Skin of body (tissue), 2 donors: Measurements from ENCODE around the gene MYL3. TPM values are rescaled to one million over a fixed set of nuclear protein-coding genes. Genes with fewer than 3 reads are reported as not detected.
"Not testable (repeated sequence)": the region's sequence is repeated elsewhere in the genome, so short reads cannot be mapped to it uniquely, and the experiment has no call there.

Experiments used
- DNase-seq: peaks from one replicate; lab custom pipeline; 2025; lab: John Stamatoyannopoulos, UW
- total RNA-seq: library from RNA; depleted of rRNA; stranded (reverse); fragments of >200 nt; gene quantifications from one replicate; pipeline ENCODE4 v1.2.3, GENCODE V29; 2014

The MYL3 gene
- total RNA-seq, 1 donor from 2014 or later: 23.7 TPM

DNA sequence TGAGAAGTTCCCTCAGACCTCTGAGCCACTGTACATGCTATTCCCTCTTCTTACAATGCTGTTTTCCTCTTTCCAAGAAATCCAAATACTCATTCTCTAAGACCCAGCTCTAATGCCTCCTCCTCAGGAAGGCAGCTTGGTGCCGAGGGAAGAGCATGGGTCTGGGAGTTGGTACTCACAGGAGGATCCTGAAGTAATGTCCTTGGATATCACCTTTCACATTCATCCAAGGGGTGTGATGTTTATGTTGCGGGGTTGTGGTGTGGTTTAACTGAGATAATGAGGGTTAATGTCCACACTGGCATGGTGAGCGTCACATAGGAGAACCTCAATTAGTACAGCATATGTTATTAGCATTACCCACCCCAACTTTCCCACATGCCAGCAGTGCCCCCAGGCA is 31.9 kb downstream of the MYL3 start:
- DNase-seq: no peak

DNA sequence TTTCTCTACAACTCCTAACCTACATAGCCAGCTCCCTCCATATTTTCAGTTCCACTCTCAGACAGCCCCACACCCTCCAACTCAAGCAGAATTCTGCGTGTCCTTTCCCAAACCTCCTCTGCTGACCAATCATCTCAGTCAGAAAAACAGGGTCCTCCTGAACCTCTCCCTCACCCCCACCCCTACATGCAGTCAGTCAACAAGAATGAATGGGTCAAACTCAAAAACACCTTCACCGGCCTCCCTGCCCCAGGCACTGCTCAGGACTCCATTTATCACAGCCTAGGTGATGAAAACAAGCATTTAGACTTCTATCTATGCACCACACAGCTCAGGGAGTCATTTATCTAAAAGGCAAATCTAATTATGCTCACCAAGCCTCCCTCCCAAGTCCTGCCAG is 32.4 kb downstream of the MYL3 start:
- DNase-seq: no peak

DNA sequence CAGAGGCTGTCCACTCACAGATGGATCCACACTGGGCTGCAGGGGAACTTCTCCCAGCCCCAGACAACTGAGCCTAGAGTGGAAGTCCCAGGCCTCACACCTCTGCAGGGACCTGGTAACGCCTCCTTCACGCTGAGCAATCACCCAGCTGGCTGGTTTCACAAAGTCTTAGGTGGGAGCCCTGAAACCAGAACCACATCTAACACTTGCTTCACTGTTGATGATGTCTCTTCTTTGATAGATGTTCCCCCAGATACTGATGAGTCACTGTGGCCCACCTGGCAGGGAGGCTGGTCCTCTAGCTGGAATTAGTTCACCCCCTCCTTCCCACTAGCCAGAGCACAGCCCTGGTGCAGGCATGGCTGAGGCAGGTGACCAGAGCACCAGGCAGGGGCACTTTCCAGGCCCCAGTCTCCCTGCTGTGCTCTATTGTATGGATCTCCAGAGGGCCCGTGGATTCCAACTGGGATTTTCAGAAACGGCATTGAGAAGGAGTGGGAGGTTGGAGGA is 33.5 kb downstream of the MYL3 start:
- no peak for DNase-seq

DNA sequence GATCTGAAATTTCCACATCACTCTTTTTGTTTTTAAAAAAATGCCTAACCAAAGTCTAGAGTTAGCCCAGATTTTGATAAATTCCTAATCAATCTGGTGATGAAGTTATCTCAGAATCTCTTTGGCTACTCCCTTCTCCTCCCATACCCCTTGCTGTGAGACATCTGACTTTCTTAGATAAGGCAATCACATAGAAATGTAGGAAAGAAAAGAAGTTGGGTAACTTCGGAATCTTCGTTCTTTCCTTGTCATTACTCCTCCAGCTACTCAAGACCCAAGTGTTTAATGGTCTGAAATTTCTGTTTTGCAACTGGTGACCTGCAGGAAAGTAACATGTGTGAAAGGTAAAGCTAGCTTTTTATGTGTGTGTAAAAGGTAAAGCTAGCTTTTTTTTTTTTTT is 37.8 kb downstream of the MYL3 start:
- no peak for DNase-seq

DNA sequence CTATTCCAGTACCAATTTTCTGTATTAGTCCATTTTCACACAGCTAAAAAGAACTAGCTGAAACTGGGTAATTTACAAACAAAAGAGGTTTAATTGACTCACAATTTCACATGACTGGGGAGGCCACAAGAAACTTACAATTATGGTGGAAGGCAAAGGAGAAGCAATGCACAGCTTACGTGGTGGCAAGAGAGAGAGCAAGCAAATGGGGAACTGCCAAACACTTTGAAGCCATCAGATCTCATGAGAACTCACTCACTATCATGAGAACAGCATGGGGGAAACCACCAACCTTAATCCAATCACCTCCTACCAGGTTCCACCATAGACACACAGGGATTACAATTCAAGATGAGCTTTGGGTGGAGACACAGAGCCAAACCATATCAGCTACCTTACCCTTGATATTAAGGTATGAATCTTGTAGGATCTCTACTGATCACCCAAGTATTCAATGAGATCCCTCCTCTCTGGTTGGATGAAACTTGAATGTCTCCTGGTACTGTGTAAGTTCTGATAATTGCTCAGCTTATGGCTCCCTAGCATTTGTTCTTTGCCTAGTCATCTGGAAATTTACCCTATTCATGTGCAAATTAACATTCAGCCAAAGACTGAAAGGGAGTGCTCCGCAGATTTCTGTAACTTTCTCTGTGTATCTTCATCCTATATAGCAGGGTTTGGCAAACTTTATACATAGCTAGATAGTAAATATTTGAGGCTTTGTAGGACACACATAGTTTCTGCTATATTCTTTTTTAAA is 38.9 kb downstream of the MYL3 start:
- no peak for DNase-seq

DNA sequence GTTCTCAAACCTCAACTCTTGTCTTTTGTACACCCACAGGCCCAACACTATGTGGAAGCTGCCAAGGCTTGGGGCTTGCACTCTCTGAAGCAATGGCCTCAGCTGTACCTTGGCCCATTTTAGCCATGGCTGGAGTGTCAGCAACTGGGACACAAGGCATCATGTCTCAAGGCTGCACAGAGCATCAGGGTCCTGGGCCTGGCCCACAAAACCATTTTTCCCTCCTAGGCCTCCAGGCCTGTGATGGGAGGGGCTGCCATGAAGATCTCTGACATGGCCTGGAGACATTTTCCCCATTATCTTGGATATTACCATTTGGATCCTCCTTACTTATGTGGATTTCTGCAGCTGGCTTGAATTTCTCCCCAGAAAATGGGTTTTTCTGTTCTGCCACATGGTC is 39.9 kb downstream of the MYL3 start:
- DNase-seq: not testable (repeated sequence)

DNA sequence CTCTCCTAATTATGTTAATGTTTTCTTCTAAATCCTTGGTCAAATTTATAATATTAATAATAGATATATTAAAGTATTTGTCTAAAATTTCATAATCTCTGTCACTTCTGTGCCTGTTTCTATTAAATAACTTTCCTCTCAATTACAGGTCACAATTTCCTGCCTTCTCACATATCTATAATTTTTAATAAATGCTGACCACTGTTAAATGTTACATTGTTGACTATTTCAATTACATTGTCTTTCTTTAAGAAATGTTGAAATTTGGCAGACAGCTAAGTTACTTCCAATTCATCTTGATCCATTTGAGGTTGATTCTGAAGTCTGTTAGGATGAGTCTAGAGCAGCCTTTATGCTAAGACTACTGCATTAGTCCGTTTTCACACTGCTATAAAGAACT is 41.7 kb downstream of the MYL3 start:
- DNase-seq: no peak

DNA sequence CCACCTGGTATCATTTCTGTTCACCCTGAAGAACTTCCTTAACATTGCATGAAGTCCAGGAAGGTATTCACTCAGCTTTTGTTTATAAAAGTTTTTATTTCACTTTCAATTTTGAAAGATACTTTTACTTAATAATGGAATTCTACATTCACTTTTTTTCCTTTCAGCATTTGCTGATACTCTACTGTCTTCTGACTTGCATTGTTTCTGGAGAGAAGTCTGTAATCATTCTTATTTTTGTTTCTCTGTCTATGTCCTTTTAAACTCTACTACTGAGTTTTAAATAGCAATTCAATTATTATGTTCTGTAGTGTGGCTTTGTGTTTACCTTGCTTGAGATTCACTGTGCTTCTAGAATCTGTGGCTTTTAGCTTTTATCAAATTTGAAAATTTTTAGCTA is 42.4 kb downstream of the MYL3 start:
- no peak for DNase-seq

DNA sequence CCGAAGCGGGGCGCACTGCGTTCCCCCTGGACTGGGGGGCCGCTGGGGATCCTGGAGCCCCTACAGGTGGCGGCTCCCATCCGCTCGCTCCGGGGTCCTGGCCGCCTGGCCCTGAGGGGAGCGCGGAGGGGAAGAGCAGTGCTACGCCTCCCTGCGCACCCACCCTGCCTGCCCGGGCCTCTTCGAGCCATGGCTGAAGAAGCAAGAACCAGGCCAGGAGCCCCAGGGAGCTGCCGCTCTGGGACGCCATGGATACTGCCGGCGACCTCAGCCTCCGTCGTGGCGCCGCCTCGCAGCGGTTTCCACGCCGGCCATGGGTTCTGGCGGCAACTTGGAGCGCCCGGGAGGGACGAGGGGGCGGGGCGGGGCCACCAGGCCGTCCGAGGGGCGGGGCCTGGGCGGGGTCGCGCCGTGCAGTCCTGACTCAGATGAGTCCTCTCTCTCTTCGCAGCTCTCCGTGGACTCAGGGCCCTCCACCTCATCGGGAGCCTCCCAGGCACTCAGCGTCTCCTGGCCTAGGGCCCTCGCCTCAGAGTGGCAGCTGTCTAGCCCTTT is 50.9 kb downstream of the MYL3 start:
- no peak for DNase-seq

DNA sequence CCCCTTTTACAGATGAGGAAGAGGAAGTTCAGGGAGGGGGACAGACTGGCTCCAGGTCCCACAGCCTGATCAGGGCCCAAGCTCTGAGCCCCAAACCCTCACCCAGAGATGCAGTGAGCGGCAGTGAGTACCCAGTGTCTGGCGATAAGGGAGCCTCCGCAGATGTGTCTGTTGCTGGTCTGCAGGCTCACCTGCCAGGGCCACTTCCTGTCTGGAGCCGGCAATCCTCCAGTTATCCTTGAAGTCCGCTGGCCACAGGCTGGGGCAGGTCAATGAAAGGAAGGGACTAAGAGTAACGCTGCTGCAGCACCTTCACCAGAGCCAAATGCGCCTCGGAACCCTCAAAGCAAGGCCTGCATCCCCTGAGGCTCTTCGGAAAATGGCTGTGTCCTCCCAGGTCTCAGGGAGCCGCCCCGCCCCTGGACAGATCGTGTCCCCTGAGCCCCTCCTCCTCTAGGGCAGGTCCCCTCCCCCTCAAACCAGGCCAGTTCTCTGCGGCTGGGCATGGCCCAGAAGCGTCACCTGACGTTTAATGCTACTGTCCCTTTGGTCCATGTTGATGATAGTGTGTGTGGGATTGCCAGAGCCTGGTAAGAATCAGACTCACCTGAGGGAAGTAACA is 51.5 kb downstream of the MYL3 start:
- DNase-seq: no peak

DNA sequence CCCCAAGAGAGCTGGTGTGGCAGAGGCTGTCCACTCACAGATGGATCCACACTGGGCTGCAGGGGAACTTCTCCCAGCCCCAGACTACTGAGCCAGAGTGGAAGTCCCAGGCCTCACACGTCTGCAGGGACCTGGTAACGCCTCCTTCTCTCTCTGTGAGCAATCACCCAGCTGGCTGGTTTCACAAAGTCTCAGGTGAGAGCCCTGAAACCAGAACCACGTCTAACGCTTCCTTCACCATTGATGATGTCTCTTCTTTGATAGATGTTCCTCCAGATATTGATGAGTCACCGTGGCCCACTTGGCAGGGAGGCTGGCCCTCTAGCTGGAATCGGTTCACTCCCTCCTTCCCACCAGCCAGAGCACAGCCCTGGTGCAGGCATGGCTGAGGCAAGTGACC is 54.5 kb downstream of the MYL3 start:
- DNase-seq: not testable (repeated sequence)

Other genes with a start within 250 kb of the MYL3 start
- 21.0 TPM for gene ALS2CL, start 169.8 kb downstream of the MYL3 start, total RNA-seq
- 0.30 TPM for gene TMIE, start 162.1 kb downstream of the MYL3 start, total RNA-seq
- gene PRSS50, start 145.6 kb downstream of the MYL3 start, total RNA-seq: 0.89 TPM
- 18.9 TPM for gene PTH1R, start 14.3 kb upstream of the MYL3 start, total RNA-seq
- 30.9 TPM for gene CCDC12, start 113.3 kb upstream of the MYL3 start, total RNA-seq
- gene NBEAL2, start 116.2 kb upstream of the MYL3 start, total RNA-seq: 45.7 TPM